Stomach smooth muscle (tissue), 2 donors: ENCODE results near the gene MIPEP.
"Not testable (repeated sequence)": the region's sequence is repeated elsewhere in the genome, so short reads cannot be mapped to it uniquely, and the experiment has no call there.

Experiments
- H3K27ac ChIP-seq: one replicate; pipeline ENCODE4 v1.7.0; 2013; ENCODE audit warnings: mild to moderate bottlenecking, low read length, inconsistent platforms
- H3K27me3 ChIP-seq, 2 donors: one replicate each; pipeline ENCODE4 v1.7.0; 2013; ENCODE audit warnings: low read length in 2 of 2; ENCODE audit not compliant: insufficient read depth in 2 of 2, control insufficient read depth in 1 of 2
- H3K36me3 ChIP-seq, 2 donors: one replicate each; pipeline ENCODE4 v1.7.0; 2013; ENCODE audit warnings: low read length in 2 of 2; ENCODE audit not compliant: control insufficient read depth in 2 of 2, insufficient read depth in 2 of 2
- H3K4me1 ChIP-seq: one replicate; pipeline ENCODE4 v1.7.0; 2013; ENCODE audit warnings: low read length; ENCODE audit not compliant: control insufficient read depth, insufficient read depth
- H3K4me3 ChIP-seq, 2 donors: one replicate each; pipeline ENCODE4 v1.7.0; 2013; ENCODE audit warnings: low read length in 2 of 2
- H3K9ac ChIP-seq, 2 donors: one replicate each; pipeline ENCODE4 v1.7.0; 2013; ENCODE audit warnings: low read length in 2 of 2, mild to moderate bottlenecking in 1 of 2
- H3K9me3 ChIP-seq, 2 donors: one replicate each; pipeline ENCODE4 v1.7.0; 2013; ENCODE audit warnings: low read length in 2 of 2; ENCODE audit not compliant: control insufficient read depth in 2 of 2
- donor health status: healthy.
- donor health status: Pancreatic carcinoma.

MIPEP gene

DNA sequence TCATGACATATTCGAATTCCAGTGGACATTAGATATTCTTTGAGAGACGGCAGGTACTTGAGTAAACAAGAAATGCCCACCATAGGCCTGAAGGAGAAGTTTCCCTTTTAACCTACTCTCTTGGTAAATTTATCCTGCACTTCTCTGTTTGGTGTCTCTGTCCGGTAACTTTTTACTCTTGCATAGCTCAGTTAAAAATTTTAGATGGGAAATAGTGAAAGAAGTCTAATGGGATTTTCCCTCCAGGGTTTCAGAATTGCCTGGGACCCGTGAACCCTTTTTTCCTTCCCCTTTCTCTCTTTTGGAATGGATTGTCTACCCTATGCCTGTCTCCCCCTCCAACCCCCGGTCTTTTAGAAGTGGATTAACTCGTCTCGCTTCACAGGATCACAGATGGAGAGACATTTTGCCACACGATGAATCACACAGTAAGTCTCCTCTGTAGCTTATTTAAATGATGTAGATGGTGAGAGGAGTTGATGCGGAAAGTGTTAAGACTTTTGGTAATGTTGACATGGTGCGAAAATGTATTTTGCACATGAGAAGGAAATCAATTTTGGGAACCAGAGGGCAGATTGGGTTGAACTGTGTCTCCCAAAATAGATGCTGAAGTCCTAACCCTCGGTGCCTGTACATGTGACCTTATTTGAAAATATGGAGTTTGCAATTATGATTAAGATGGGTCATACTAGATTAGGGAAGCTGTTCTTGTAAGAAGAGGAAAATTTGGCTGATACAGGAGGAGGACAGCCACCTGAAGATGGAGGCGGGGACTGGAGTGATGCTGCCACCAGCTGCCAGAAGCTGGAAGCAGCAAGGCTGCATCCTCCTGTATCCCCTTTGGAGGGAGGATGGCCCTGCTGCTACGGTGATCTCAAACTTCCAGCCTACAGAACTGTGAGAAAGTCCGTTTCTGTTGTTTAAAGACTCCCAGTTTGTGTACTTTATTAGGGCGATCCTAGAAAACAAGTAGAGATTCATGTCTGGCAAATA lies 711 bp upstream of the MIPEP start:
- H3K27ac ChIP-seq: peak overlapping the region; percentile 77
- H3K36me3 ChIP-seq: no peaks in the 10 kb centered on the region
- H3K9me3 ChIP-seq: no peaks in the 10 kb centered on the region
- H3K4me3 ChIP-seq: peak overlapping the region; percentile 75 to 93
- peak overlapping the region; percentile 55 to 88 for H3K9ac ChIP-seq
- H3K27me3 ChIP-seq: no peaks in the 10 kb centered on the region
- H3K4me1 ChIP-seq: peaks cover 9% of the 10 kb centered on the region

DNA sequence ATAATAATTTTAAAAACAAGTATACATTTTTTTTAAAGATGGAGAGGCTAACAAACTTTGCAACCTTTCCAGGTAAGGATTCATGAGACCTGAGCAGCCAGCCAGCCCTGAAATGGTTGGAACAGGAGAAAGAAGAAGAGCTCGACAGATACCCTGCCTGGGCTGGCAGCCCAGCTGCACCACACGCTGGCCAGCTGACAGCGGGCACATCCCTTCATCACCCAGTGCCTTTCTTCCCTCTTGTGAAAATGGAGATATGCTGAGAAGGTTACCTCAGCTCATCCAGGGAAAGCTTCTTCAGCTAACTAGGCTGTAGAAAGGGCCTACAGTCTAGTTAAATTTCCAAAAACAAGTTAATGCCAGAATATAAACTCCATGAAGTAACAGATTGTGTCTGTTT lies 4.8 kb downstream of the MIPEP start:
- not testable (repeated sequence) for H3K4me1 ChIP-seq, H3K9me3 ChIP-seq, H3K27ac ChIP-seq, H3K9ac ChIP-seq, H3K36me3 ChIP-seq, H3K4me3 ChIP-seq, H3K27me3 ChIP-seq

DNA sequence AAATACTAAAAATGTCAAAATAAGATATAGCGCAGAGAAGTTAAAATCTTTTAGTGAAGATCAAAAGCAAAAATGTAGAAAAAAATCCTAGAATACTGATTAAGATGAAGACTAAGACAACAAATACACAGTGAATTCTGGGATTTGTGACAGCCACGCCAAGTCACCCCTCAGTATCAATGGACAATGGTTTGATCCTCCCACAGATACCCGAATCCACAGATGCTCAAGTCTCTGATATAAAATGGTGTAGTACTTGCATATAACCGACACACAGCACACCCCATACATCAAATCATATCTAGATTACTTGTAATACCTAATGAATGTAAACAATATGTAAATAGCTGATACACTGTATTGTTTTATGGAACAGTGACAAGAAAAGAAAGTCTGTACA lies 5.9 kb downstream of the MIPEP start:
- Histone ChIP-seq H3K27ac (no peak overlapping the region), H3K9me3 (no peaks in the 10 kb centered on the region), H3K27me3 (no peaks in the 10 kb centered on the region)

DNA sequence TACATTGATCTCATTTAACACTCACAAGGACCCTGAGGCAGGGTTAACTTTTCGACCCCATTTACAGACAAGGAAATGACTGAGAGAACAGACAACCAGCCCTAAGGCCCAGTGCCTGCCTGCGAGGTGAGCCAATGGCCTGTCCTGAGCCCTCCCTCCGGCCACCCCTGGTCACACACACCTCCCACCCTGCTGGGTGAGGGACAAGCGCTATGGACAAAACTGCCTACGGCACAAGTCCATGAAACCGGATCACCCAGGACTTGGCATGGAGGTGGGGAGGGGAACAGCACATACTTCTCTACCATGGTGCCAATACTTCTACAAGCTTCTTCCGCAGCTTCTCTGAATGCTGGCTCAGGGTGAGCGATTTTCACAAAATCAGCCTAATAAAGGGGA lies 7.8 kb downstream of the MIPEP start:
- not testable (repeated sequence) for H3K9me3 ChIP-seq

More for the DNA sequence above, 5.9 kb downstream of the MIPEP start:
- peaks cover 10 to 13% of the 10 kb centered on the region in 2 donors for H3K36me3 ChIP-seq
- H3K4me3 ChIP-seq: no peak overlapping the region
- no peak overlapping the region for H3K9ac ChIP-seq
- peaks cover 5% of the 10 kb centered on the region for H3K4me1 ChIP-seq

DNA sequence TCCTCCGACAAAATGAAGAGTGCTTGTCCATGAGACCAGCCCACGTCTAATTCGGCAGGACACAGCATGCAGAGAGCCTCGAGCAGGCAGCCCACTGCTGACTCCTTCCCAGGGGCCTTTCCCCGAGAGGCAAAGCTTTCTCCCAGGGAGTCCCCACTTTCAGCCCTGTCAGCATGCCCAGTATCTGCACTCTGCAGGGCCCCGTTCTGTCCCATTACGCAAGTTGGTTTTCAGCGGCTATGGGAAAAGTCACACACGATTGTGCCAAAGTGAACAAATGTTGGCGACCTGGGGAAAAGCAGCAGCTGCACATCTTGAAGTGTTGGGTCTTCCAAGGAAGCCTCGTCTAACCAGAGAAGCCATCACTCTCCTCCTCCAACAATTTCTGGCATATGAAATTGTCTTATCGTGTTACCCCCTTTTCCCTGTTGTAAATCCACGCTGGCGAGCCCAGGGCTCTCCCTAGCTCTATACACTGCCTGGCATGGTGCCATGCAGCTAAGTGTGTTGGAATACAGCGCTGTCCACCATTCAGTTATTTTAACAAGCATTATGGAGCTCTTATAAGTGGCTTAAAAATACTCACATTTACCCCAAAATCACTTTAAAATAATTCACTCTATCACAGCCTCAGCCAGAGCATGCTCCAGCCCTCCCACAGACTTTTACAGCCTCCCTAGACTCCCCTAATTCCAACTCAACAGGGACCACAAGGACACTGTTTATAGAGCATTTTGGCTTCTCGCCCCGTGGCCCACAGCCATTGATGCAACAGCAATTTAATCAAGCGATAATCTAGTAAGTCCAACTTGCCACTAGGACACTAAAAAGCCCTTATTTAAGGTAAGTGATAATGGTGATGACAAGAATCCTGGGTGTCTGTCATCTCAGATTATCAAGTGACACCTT lies 8.5 kb downstream of the MIPEP start:
- not testable (repeated sequence) for H3K9ac ChIP-seq, H3K4me3 ChIP-seq, H3K9me3 ChIP-seq, H3K4me1 ChIP-seq, H3K27me3 ChIP-seq, H3K27ac ChIP-seq
- H3K36me3 ChIP-seq: peaks cover 10 to 16% of the 10 kb centered on the region in 2 donors

More for the DNA sequence above, 7.8 kb downstream of the MIPEP start:
- not testable (repeated sequence) for H3K27ac ChIP-seq, H3K4me3 ChIP-seq, H3K4me1 ChIP-seq, H3K27me3 ChIP-seq, H3K9ac ChIP-seq
- peaks cover 10 to 16% of the 10 kb centered on the region in 2 donors for H3K36me3 ChIP-seq

DNA sequence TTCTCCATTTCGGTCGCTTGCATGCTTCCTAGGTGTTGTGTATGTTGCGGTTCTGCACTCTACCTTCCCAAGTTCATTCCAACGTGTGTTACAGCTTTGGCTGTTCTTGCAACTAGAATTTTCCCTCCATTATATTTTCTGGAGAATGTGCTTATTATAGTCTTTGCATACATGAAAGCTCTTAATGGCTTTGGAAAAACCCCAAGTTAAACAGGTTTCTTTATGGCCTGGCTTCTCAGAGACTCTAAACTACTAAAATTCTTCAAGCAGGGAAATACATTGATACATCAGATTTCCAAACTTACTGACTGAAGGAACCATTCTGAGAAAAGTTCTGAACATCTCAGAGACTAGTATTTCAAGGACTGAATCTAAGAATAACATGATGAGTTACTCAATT lies 11.9 kb downstream of the MIPEP start:
- no peaks in the 10 kb centered on the region for H3K9me3 ChIP-seq
- no peaks in the 10 kb centered on the region for H3K27me3 ChIP-seq
- H3K36me3 ChIP-seq: peaks cover 6 to 13% of the 10 kb centered on the region in 2 donors
- no peak overlapping the region for H3K27ac ChIP-seq
- H3K4me1 ChIP-seq: no peaks in the 10 kb centered on the region
- H3K9ac ChIP-seq: no peak overlapping the region
- H3K4me3 ChIP-seq: no peak overlapping the region

DNA sequence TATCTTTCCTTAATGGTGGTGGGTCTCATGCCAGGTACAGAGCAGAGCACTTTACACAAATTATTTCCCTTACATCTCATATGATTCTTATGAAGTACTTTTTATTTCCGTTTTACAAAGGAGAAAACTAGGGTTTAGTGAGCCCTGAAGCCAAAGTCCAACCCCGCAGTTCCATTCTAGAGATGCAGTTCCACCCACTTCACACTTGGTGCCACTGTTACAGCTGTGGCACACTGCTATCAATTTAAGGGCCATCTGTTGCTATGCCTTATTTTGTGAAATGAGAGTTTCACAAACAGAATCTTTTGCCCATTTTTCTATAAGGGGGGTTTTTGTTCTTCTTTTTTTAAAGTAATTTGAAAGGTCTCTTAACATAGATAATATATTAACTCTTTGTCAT lies 12.9 kb downstream of the MIPEP start:
- H3K4me1 ChIP-seq: no peaks in the 10 kb centered on the region
- no peak overlapping the region for H3K4me3 ChIP-seq
- H3K36me3 ChIP-seq: peaks cover 6 to 13% of the 10 kb centered on the region in 2 donors
- no peaks in the 10 kb centered on the region for H3K27me3 ChIP-seq
- H3K9ac ChIP-seq: no peak overlapping the region
- H3K9me3 ChIP-seq: no peaks in the 10 kb centered on the region
- no peak overlapping the region for H3K27ac ChIP-seq

DNA sequence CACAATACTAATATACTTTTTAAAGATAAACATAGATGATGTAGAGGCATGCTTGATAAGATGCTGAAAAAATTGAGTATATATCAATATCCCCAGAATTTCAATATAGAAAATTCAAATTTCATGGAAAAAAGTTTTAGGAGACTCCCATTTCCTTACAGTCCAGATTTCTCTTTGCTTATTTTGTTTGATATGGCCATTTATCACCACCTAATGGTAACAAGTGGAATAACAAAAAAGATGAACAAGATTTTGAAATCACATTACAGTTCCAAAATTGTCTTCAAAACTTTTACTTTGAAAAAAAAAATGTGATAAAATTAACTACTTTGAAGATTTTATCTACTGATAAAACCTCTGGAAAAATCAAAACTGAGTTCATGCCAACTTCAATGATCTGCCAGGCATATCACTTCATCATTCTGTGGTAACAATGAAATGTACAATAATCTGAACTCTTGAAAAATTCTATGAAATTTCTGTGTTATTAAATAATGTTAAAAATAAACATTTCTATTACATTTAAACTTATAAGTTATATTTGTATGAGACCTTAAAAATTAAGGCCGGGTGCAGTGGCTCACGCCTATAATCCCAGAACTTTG lies 17.5 kb downstream of the MIPEP start:
- Histone ChIP-seq H3K4me3 (no peak overlapping the region), H3K27ac (no peak overlapping the region), H3K9me3 (no peaks in the 10 kb centered on the region), H3K9ac (no peak overlapping the region), H3K36me3 (peaks cover 3 to 9% of the 10 kb centered on the region in 2 donors), H3K27me3 (no peaks in the 10 kb centered on the region), H3K4me1 (no peaks in the 10 kb centered on the region)

DNA sequence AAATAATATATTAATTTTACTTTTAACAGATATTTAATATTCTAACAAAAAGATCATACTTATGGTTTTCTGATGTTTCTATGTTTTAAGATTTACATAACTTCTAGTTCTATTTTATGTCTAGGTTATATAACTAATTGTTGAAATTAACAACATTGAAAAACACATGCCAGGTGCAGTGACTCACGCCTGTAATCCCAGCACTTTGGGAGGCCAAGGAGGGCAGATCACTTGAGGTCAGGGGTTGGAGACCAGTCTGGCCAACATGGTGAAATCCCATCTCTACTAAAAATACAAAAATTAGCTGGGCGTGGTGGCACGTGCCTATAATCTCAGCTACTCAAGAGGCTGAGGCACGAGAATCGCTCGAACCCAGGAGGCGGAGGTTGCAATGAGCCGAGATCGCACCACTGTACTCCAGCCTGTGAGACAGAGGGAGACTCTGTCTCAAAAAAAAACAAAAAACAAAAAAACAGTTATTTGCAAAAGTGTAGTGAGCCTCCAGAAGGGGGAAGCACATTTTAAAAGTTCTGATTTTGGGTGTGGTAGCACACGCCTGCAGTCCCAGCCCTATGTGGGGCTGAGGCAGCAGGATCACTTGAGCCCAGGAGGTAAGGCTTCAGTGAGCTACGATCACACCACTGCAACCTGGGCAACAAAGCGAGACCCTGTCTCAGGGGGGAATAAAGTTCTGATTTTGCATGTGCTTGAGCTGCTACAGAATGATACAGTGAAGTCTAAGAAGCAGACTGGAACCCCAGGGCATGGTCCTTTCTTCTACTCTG lies 18.7 kb downstream of the MIPEP start:
- Histone ChIP-seq H3K36me3 (peaks cover 3 to 12% of the 10 kb centered on the region in 2 donors), H3K9me3 (no peaks in the 10 kb centered on the region), H3K4me3 (no peak overlapping the region), H3K27me3 (no peaks in the 10 kb centered on the region), H3K4me1 (no peaks in the 10 kb centered on the region), H3K9ac (no peak overlapping the region), H3K27ac (no peak overlapping the region)

DNA sequence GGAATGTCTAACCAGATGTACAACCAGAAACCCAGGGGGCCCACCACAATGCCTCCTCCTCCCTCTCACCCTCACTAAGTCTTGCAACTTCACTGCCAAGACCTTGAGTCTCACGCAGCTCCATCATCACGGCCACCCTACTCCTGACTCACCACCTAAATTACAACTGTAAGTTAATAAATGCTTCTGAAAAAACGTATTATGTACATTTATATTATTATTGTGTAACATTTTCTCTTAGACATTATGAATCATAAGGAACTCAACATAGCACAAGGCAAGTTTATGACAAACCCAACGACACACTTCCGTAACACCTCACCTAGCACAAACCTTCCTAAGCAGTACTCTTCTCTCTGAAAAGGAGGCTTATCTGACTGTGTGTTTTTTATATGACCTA lies 20.7 kb downstream of the MIPEP start:
- H3K9ac ChIP-seq: no peak overlapping the region
- no peak overlapping the region for H3K27ac ChIP-seq
- no peaks in the 10 kb centered on the region for H3K27me3 ChIP-seq

More for the DNA sequence above, 20.7 kb downstream of the MIPEP start:
- Histone ChIP-seq H3K9me3 (no peaks in the 10 kb centered on the region), H3K4me3 (no peak overlapping the region), H3K36me3 (peaks cover 3 to 12% of the 10 kb centered on the region in 2 donors), H3K4me1 (no peaks in the 10 kb centered on the region)
